NCI-H524 (cell line): ENCODE measurements around the gene ZFPM1.

Experiments used
- DNase-seq, 2 experiments: peaks; one replicate each; lab custom pipeline; 2025; lab: John Stamatoyannopoulos, UW

ZFPM1 gene

GRCh38 chr16:88451586-88452481 lies 1.2 kb upstream of the ZFPM1 start:
- DNase-seq: no peak

DNA sequence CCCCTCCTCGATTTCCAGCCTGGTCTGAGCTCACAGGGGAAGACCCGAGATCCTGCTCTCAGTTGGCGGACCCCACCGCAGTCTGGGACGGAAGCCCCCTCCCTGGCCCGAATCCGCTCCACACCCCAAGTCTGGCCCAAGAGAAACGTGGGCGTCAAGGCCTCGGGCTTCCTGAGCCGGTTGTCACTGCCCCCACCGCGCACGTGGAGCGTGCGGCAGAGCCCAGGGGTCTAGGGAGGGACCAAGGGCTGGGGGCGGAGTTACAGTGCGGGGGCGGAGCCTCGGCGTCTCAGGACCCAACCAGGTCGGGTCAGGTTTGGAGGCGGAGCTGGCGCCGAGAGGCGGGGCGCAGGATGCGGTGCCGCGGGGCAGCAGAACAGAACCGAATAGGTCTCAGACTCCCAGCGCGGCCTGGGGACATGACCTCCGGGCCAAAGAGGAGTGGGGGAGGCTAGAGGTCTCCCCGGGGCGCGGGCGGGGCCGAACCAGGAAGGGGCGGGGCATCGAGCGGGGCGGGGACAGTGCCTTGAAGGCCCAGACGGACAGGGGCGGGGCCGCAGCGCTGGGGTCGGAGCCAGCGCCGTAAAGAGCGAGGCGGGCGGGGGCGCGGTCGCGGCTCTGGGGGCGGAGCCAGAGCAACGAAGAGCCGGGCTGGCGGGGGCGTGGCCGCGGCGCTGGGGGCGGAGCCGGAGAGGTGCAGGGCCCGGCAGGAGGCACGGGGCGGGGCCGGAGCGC lies 431 bp upstream of the ZFPM1 start:
- DNase-seq: peak; percentile 82 to 86

DNA sequence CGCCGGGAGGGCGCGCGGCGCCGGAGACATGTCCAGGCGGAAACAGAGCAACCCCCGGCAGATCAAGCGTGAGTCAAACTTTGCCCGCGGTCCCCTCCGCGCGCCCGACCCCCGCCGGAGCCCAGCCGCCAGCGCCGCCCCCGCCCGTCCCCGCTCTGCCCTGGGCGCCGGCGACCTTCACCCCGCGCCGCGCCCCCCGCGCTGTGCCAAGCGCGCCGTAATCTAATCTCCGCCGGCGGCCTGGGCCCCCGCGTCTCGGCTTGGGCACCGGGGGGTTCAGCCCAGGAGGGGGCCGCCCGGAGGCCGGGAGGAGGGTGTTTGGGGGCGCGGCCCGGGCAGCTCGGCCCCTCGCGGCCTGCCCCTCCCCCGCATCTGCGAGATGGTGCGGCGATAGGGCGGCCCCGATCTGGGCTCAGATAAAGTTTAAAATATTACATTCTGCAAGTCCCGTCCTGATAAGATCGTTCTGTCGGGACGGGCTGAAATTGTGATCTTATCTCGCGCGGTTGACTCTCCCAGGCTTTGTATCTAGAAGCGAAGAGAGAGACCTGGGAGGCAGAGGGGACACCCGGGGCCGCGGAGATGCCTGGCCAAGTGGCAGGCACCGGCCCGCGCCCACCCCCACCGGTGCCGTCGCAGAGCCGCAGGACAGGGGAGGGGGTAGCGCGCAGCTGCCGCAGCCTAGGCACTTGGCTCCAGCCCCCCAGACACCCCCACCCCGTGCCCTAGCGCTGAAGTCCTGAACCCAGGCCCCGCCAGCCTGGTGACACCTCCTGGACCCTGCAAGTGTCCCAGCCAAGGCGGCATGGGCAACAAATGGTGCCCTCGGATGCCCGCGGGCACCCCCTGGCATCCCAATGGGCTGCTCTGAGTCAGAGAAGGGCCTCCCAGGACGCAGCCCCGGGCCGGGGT lies 787 bp downstream of the ZFPM1 start:
- no peak for DNase-seq

DNA sequence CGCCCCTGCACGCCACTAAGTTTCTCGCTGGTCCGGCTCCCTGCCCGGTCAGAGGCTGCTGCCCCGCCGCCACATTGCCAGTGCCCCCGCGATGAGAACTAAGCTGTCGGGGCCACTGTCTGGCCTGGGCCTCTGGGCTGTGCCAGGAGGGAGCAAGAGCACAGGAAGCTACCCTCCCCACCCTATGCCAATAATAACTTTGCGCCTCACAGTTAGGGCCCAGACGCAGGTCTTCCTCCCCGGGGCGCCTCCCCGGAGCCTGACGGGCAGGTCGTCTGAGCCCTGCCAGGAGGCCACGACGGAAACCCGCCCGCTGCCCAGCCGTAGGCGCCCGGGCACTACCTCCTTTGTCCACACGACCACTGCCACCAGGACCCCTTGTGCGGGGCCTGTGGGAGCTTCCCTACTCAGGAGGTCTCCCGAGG lies 1.5 kb downstream of the ZFPM1 start:
- DNase-seq: no peak

GRCh38 chr16:88455610-88456355 lies 2.7 kb downstream of the ZFPM1 start:
- peak in 1 of 2 experiments; percentile 56 for DNase-seq

DNA sequence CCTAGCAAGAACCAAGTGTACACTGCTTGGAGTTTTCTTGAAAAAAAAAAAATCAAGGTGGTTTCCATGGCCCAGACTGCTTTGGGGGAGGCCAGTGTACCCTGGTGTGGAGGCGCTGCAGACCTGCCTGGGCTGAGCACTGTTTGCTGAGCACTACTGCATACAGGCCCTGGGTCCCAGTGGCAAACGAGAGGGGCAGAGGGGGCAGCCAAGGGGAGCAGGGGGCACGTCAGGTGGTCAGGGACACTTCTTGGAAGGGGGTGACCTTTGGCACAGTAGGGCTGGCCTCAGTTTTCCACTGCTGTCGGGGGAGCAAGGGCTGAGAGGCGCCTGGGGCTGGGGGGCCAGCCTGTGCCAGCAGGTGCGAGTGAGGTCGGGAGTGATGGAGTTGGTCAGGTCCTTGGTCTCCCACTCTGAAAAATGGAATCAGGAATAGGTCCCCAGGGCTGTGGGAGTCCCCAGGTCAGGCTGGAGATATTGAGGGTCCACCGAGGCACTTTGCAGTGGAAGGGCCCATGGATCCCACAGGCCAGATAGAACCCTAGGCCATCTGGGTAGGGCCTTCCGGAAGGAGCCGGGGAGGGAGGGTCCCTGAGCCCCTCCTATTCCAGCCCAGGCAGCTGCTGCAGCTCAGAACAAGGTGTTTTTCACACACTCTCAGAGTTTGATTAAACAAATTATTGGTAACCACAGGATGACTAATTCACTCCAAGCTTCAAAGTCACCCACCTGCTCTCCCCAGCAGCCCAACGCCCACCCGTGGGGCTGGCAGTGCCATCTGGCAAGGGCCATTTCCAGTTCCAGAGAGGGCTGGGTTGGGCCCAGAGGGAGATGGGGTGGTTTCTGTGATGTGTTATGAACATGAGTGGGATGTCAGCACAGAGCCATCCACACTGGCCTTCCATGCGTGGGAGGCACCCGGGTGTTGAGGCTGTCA lies 3.5 kb downstream of the ZFPM1 start:
- DNase-seq: no peak

GRCh38 chr16:88458039-88458772 lies 5.1 kb downstream of the ZFPM1 start:
- no peak for DNase-seq

GRCh38 chr16:88458773-88459235 lies 5.7 kb downstream of the ZFPM1 start:
- DNase-seq: no peak

DNA sequence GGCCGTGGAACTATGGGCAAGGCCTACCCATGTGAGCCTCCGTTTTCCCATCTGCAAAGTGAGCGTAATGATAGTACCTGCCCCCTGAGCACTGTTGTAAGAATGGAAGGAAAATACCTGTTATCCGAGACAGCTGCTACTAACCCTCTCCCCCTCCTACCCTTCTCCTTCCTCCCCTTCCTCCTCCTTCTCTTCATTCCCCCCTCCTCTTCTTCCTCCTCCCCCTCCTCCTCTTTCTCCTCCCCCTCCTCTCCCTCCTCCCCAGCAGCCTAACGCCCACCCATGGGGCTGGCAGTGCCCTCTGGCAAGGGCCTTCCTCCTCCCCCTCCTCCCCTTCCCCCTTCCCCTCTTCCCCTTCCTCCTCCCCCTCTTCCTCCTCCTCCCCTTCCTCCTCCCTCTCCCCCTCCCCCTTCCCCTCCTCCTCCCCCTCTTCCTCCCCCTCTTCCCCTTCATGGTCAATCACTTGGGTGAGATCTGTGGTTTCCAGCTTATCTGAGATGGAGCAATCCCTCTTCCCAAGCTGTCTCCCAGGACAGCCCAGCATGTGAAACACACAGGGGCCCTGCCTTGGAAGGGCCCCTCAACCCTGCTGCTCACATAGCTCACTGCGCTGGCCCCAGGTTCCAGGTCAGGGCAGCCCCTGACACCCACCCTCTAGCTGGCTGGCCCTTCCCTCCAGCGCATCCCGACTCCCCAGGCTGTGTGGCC lies 6.4 kb downstream of the ZFPM1 start:
- no peak for DNase-seq

DNA sequence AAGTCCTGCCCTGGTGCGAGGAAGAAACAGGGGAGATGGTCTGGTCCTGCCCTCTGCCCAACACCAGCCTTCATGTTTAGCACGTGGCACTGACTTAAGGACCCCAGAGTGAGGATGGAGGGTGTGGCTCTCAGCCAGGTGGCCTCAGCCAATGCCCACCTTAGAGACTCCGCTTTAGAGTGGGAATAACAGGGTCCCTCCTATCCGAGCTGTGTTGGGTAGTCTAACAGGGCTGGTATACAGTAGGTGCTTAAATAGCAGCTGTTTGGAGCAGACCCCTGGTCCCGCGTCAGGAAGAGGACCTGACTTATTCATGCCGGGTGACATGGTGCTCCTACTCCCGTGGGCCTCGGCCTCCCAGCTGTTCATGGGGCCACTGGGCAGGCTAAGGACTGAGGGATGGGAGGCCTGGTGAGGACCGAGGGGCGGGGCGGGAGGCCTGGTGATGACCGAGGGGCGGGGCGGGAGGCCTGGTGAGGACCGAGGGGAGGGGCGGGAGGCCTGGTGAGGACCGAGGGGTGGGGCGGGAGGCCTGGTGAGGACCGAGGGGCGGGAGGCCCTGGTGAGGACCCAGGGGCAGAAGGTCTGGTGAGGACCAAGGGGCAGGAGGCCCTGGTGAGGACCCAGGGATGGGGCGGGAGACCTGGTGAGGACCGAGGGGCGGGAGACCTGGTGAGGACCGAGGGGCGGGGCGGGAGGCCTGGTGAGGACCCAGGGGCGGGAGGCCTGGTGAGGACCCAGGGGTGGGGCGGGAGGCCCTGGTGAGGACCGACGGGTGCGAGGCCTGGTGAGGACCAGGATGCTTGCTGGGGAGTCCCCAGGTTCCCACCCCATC lies 7.6 kb downstream of the ZFPM1 start:
- no peak for DNase-seq

DNA sequence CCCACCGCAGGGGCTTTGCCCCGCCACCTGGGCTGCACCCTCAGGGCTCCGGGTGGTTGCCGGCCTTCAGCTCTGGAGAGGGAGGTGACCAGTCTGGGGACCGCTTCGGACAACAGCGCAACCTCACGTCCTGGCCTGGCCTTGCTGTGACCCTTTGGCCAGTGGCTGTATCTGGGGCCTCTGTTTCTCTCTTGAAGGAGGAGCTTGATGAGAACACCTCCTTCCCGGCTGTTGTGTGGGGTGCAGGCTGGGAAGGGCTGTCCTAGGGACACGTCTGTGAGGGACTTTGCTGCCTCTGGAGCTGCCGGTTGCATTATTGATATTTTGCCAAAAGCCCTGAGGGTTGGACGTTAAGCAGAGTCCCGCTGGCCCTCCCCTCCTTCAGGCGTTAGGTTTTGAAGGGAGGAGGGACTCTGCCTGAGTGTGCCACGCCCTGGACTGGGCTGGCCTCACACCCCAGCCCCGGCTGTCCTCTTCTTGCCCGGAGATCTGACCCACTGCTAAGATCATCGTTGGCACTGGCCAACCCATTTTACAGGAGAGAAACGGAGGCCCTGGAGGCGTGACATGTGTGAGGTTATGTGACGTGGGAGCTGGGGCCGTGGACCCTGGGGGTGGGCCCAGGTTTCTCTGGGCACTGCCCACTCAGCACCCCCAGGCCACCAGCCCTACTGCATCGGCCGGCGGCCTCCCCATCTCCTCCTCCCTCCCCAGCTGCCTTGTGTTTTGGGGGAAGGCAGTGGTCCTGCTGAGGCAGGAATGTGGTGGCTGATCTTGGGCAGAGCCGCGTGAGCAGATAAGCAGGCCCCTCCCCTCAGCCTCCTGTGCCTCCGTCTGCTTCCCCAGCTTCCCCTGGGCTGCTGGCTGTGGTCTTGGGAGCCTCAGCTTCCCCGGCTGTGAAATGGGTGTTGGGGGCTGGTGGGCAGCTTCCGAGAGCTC lies 8.5 kb downstream of the ZFPM1 start:
- DNase-seq: no peak

- DNase-seq: no peak
Measured at GRCh38 chr16:88462396-88462795, 9.3 kb downstream of the ZFPM1 start.

DNA sequence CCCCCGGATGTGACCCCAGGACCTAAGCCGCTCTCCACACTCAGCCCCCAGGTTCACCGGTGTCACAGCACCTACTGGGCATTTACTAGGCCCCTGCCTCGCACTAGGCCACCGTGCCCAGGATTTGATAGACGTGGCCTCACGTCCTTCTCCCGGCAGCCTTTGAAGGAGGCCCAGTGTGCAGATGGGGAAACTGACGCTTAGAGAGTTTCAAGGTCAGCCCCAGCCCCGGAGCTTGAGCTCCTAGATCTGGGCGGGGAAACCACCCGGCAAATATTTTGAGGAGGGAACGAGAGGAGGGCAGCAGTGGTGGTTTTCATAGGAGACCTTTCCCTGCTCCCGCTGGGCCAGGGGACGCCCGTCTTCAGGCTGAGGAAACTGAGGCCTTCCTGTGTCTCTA lies 10.3 kb downstream of the ZFPM1 start:
- DNase-seq: no peak

DNA sequence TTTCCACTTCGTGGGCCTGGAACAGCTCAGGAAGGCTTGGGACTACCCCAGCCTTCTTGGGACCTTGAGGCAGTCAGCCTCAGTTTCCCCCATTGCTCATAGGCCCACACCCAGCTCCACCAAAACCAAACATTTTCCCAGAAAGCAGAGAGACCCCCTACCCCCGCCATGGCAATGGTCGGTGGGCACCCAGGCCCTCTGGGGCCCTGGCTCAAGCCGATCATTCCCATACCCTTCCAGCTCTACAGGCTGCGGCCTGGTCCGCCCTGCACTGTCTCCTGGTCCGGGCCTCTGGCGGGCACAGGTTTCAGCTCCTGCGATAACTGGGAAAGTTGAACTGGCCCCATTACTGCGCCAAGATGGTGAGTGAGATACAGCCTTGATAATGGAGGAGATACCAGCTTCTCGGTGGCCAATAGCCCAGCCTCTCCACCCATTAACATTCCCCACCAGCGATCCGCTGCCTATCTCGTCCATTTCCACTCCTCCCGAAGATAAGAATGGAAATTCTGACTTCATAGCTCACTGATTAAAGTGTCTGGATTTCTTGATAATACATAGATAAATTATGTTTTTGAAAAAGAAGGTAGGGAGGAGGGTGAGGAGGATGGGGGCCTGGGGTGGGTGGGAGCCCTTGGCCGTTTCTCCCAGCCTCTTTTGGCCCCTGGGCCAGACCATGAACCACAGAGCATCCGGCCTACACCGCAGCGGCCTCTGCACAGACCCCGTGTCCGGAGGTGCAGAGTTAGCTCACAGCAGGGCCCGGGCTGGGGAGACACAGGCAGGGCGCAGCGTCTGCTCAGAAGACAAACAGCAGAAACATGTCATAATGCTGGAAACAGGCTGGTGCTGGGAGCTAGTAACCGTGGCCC lies 11.6 kb downstream of the ZFPM1 start:
- DNase-seq: no peak

GRCh38 chr16:88465387-88465983 lies 12.4 kb downstream of the ZFPM1 start:
- peak; percentile 66 to 87 for DNase-seq
